Measurements from ENCODE around the gene IGSF21.

IGSF21 gene

GRCh38 chr1:18417316-18418269 is 310.0 kb downstream of the IGSF21 start:
- Histone ChIP-seq H3K4me2 (ENCODE audit: low read length) (no peak overlapping the region), H3K9ac (ENCODE audit: low read length) (no peak overlapping the region), H3K9me2 (ENCODE audit: low read depth, low read length) (no peaks in the 10 kb centered on the region), H3F3A (ENCODE audit: insufficient read depth, low read length) (no peaks in the 10 kb centered on the region), H3K27me3 (ENCODE audit: insufficient read depth, low read length) (no peaks in the 10 kb centered on the region), H3K4me1 (ENCODE audit: insufficient read depth, low read length, severe bottlenecking) (no peaks in the 10 kb centered on the region), H3K79me2 (ENCODE audit: insufficient read depth, low read length) (no peaks in the 10 kb centered on the region), H3K9me3 (ENCODE audit: low read length) (no peaks in the 10 kb centered on the region), H3K27ac (ENCODE audit: low read depth, low read length, poor library complexity, severe bottlenecking) (no peak overlapping the region), H3K4me3 (ENCODE audit: low read depth, low read length, poor library complexity, severe bottlenecking) (no peak overlapping the region), H2AFZ (ENCODE audit: low read length) (no peak overlapping the region), H4K20me1 (ENCODE audit: insufficient read depth, low read length) (no peaks in the 10 kb centered on the region), H3K36me3 (ENCODE audit: insufficient read depth, low read length) (no peaks in the 10 kb centered on the region)
- TF ChIP-seq CTCF (IDR thresholded peaks at IDR 0.05; ENCODE audit: low read length) (no peak), EZH2 (IDR thresholded peaks at IDR 0.05; ENCODE audit: borderline replicate concordance, low read length) (no peak)

- no peak overlapping the region for H3K4me2 ChIP-seq (ENCODE audit: low read length)
- no peaks in the 10 kb centered on the region for H3K79me2 ChIP-seq (ENCODE audit: insufficient read depth, low read length)
- no peaks in the 10 kb centered on the region for H3K27me3 ChIP-seq (ENCODE audit: insufficient read depth, low read length)
- H3K9ac ChIP-seq (ENCODE audit: low read length): no peak overlapping the region
- no peak overlapping the region for H3K27ac ChIP-seq (ENCODE audit: low read depth, low read length, poor library complexity, severe bottlenecking)
- no peaks in the 10 kb centered on the region for H4K20me1 ChIP-seq (ENCODE audit: insufficient read depth, low read length)
- H3F3A ChIP-seq (ENCODE audit: insufficient read depth, low read length): no peaks in the 10 kb centered on the region
- H3K4me3 ChIP-seq (ENCODE audit: low read depth, low read length, poor library complexity, severe bottlenecking): no peak overlapping the region
- no peak overlapping the region for H2AFZ ChIP-seq (ENCODE audit: low read length)
- TF ChIP-seq CTCF (IDR thresholded peaks at IDR 0.05; ENCODE audit: low read length) (no peak), EZH2 (IDR thresholded peaks at IDR 0.05; ENCODE audit: borderline replicate concordance, low read length) (no peak)
- H3K9me3 ChIP-seq (ENCODE audit: low read length): no peaks in the 10 kb centered on the region
- no peaks in the 10 kb centered on the region for H3K36me3 ChIP-seq (ENCODE audit: insufficient read depth, low read length)
- H3K9me2 ChIP-seq (ENCODE audit: low read depth, low read length): no peaks in the 10 kb centered on the region
- H3K4me1 ChIP-seq (ENCODE audit: insufficient read depth, low read length, severe bottlenecking): no peaks in the 10 kb centered on the region
Measured at GRCh38 chr1:18419113-18419844, 311.7 kb downstream of the IGSF21 start.

GRCh38 chr1:18419845-18420184 is 312.2 kb downstream of the IGSF21 start:
- Histone ChIP-seq H3K36me3 (ENCODE audit: insufficient read depth, low read length) (no peaks in the 10 kb centered on the region), H4K20me1 (ENCODE audit: insufficient read depth, low read length) (no peaks in the 10 kb centered on the region), H3K9ac (ENCODE audit: low read length) (no peak overlapping the region), H3K4me1 (ENCODE audit: insufficient read depth, low read length, severe bottlenecking) (no peaks in the 10 kb centered on the region), H2AFZ (ENCODE audit: low read length) (no peak overlapping the region), H3F3A (ENCODE audit: insufficient read depth, low read length) (no peaks in the 10 kb centered on the region), H3K79me2 (ENCODE audit: insufficient read depth, low read length) (no peaks in the 10 kb centered on the region), H3K9me2 (ENCODE audit: low read depth, low read length) (no peaks in the 10 kb centered on the region), H3K9me3 (ENCODE audit: low read length) (no peaks in the 10 kb centered on the region), H3K4me2 (ENCODE audit: low read length) (no peak overlapping the region), H3K27me3 (ENCODE audit: insufficient read depth, low read length) (no peaks in the 10 kb centered on the region), H3K4me3 (ENCODE audit: low read depth, low read length, poor library complexity, severe bottlenecking) (no peak overlapping the region), H3K27ac (ENCODE audit: low read depth, low read length, poor library complexity, severe bottlenecking) (no peak overlapping the region)
- TF ChIP-seq CTCF (IDR thresholded peaks at IDR 0.05; ENCODE audit: low read length) (no peak), EZH2 (IDR thresholded peaks at IDR 0.05; ENCODE audit: borderline replicate concordance, low read length) (no peak)

All from OCI-LY1 (cell line).